Measurements from ENCODE around the gene SURF1.

DNA sequence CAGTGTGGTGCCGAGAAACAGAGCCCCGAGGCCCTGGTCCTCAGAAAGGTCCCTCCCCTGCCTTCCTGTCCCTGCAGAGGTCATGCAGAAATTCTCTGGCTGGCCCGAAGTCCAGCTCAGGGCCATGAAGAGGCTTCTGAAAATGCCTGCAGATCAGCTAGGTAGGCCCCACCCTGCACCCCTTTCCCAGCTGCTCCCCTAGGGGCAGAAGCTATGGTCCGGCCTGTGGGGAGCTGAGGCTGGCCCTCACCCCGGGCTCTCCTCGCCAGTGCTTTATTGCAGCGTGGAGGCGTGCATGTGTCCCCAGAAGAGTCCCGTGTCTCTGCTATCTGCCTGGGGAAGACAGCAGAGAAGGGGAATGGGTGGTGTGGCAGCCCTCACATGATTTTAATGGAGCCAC is 41.6 kb upstream of the SURF1 start:
- TF ChIP-seq EP300 (IDR thresholded peaks at IDR 0.05) = no peak
- TF ChIP-seq, protein P1, sequence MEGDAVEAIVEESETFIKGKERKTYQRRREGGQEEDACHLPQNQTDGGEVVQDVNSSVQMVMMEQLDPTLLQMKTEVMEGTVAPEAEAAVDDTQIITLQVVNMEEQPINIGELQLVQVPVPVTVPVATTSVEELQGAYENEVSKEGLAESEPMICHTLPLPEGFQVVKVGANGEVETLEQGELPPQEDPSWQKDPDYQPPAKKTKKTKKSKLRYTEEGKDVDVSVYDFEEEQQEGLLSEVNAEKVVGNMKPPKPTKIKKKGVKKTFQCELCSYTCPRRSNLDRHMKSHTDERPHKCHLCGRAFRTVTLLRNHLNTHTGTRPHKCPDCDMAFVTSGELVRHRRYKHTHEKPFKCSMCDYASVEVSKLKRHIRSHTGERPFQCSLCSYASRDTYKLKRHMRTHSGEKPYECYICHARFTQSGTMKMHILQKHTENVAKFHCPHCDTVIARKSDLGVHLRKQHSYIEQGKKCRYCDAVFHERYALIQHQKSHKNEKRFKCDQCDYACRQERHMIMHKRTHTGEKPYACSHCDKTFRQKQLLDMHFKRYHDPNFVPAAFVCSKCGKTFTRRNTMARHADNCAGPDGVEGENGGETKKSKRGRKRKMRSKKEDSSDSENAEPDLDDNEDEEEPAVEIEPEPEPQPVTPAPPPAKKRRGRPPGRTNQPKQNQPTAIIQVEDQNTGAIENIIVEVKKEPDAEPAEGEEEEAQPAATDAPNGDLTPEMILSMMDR (IDR thresholded peaks at IDR 0.05) = no peak

Measured in esophagus muscularis mucosa (tissue), 3 donors.